ENCODE measurements around the gene MT1F. TPM values are rescaled to one million over a fixed set of nuclear protein-coding genes. Genes with fewer than 3 reads are reported as not detected.
"Not testable (repeated sequence)": the region's sequence is repeated elsewhere in the genome, so short reads cannot be mapped to it uniquely, and the experiment has no call there.

MT1F gene
- polyA plus RNA-seq, 3 donors = 10.2 to 21.9 (median 13.6) TPM

DNA sequence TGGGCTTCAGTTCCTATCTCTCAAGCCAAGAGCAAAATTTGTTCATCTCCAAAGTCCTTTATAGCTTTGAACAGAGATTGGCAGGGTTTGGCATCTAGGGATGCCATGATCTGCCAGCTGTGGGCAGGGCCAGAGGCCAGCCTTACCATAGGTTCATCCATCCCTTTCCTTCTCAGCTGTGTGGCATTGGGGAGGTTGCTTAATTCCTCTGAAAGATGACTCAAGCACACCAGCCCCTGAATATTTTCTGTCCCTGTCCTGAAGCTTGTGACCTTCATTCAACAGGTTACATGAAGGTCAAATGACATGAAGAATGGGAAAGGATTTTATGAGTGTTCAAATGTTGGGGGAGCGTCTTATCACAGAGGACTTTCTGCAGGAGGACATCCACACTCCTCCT lies 6.7 kb downstream of the MT1F start:
- TF ChIP-seq, protein P1, sequence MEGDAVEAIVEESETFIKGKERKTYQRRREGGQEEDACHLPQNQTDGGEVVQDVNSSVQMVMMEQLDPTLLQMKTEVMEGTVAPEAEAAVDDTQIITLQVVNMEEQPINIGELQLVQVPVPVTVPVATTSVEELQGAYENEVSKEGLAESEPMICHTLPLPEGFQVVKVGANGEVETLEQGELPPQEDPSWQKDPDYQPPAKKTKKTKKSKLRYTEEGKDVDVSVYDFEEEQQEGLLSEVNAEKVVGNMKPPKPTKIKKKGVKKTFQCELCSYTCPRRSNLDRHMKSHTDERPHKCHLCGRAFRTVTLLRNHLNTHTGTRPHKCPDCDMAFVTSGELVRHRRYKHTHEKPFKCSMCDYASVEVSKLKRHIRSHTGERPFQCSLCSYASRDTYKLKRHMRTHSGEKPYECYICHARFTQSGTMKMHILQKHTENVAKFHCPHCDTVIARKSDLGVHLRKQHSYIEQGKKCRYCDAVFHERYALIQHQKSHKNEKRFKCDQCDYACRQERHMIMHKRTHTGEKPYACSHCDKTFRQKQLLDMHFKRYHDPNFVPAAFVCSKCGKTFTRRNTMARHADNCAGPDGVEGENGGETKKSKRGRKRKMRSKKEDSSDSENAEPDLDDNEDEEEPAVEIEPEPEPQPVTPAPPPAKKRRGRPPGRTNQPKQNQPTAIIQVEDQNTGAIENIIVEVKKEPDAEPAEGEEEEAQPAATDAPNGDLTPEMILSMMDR (IDR thresholded peaks at IDR 0.05) = no peak
- peaks cover 18 to 20% of the 10 kb centered on the region in 2 donors for H3K36me3 Mint-ChIP-seq
- no CpG with 5 or more reads among the region's 1 CpG for WGBS (ENCODE audit: insufficient coverage)
- Histone ChIP-seq H3K4me2 (replicated peaks; ENCODE audit: extremely low read depth, low read length, poor library complexity, severe bottlenecking) (no peak overlapping the region), H3K9me3 (replicated peaks in 1 of 2; ENCODE audit: control insufficient read depth in 1 of 2, insufficient read depth in 1 of 2, low read length in 2 of 2) (peaks cover 0 to 29% of the 10 kb centered on the region in 2 donors), H3K36me3 (replicated peaks in 1 of 2; ENCODE audit: control insufficient read depth in 1 of 2, insufficient read depth in 2 of 2, low read length in 2 of 2) (no peaks in the 10 kb centered on the region), H3K4me3 (replicated peaks in 1 of 3; ENCODE audit: low read depth in 2 of 3, low read length in 3 of 3) (no peak overlapping the region), H2AFZ (ENCODE audit: insufficient read depth, low read depth, low read length, poor library complexity, severe bottlenecking) (no peak overlapping the region), H3K9ac (ENCODE audit: insufficient read depth, low read length, poor library complexity, severe bottlenecking) (no peak overlapping the region), H3K4me1 (ENCODE audit: control insufficient read depth in 1 of 2, insufficient read depth in 2 of 2, low read length in 2 of 2) (peaks cover 5 to 13% of the 10 kb centered on the region in 2 donors), H3K79me2 (ENCODE audit: insufficient read depth, low read length) (no peaks in the 10 kb centered on the region), H3K27me3 (ENCODE audit: control insufficient read depth in 2 of 2, insufficient read depth in 2 of 2, low read length in 2 of 2) (peaks cover 67 to 91% of the 10 kb centered on the region in 2 donors), H4K20me1 (ENCODE audit: insufficient read depth, low read length) (no peaks in the 10 kb centered on the region), H3K27ac (ENCODE audit: low read depth in 1 of 2, low read length in 2 of 2) (no peak overlapping the region)
- H3K9me3 Mint-ChIP-seq = peaks cover 0 to 11% (median 4%) of the 10 kb centered on the region in 7 donors
- H3K4me3 Mint-ChIP-seq = peak overlapping the region in 1 of 2 donors; percentile 71
- peaks cover 85 to 89% (median 85%) of the 10 kb centered on the region in 3 donors for H3K27me3 Mint-ChIP-seq (ENCODE audit: low read depth in 3 of 3)
- intact Hi-C loops (cut with micrococcal nuclease) = no loop called here
- DNase-seq = no peak
- H3K4me1 Mint-ChIP-seq = peaks cover 22% of the 10 kb centered on the region
- peak overlapping the region in 1 of 7 donors; percentile 11 for H3K27ac Mint-ChIP-seq

DNA sequence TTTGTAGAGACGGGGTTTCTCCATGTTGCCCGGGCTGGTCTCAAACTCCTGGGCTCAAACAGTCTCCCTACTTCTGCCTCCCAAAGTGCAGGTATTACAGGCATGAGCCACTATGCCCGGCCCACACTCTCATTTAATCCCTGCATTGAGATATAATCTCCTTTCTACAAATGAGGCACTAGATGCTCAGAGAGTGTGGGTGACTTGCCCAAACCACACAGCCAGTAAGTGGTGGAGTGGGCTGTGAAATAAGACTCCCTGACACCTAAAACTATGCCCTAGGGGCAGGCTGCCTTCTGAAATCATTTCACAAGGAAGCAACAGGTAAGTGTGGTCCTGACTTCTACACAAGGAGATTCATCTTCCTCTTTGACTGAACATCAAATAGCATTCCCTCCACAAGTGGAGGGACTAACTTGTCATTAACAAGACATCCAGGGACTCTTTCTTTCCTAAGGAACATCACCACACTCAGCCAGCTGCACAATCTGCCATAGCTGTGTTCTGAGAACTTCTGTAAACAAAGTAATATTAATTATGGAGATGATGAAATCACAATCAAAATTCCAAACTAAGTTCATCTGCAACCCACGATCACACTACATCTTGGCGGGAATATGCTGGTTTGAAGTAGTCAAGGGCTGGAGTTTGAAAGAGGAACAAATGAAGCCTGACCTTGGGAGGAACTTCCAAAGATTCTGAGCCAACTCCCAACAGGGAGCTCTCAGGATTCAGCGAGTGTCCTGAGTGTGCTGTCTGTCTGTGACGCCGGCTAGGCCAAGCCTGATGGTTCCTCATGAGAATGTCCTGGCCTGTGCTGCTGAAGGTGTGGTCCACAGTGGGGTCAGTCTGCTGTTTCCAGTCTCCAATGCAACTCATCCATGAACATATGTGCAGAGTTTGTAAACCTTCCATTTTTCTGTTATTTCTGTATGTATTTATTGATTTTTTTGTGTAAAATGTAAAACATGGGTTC lies 7.8 kb downstream of the MT1F start:
- H3K4me3 Mint-ChIP-seq = peak overlapping the region in 1 of 2 donors; percentile 73
- 72% methylated on average over 4 of the region's 8 CpGs for WGBS (ENCODE audit: insufficient coverage)
- H3K27ac Mint-ChIP-seq; H2AFZ ChIP-seq (ENCODE audit: insufficient read depth, low read depth, low read length, poor library complexity, severe bottlenecking); H3K27ac ChIP-seq (ENCODE audit: low read depth in 1 of 2, low read length in 2 of 2); intact Hi-C loops (cut with micrococcal nuclease); DNase-seq; H3K4me2 ChIP-seq (replicated peaks; ENCODE audit: extremely low read depth, low read length, poor library complexity, severe bottlenecking); H3K36me3 ChIP-seq (replicated peaks in 1 of 2; ENCODE audit: control insufficient read depth in 1 of 2, insufficient read depth in 2 of 2, low read length in 2 of 2); H3K9ac ChIP-seq (ENCODE audit: insufficient read depth, low read length, poor library complexity, severe bottlenecking); H3K79me2 ChIP-seq (ENCODE audit: insufficient read depth, low read length); H3K4me3 ChIP-seq (replicated peaks in 1 of 3; ENCODE audit: low read depth in 2 of 3, low read length in 3 of 3); H4K20me1 ChIP-seq (ENCODE audit: insufficient read depth, low read length): not testable (repeated sequence)
- H3K27me3 Mint-ChIP-seq (ENCODE audit: low read depth in 3 of 3) = peaks cover 90 to 96% (median 92%) of the 10 kb centered on the region in 3 donors
- Histone ChIP-seq H3K4me1 (ENCODE audit: control insufficient read depth in 1 of 2, insufficient read depth in 2 of 2, low read length in 2 of 2) (peaks cover 11 to 20% of the 10 kb centered on the region in 2 donors), H3K27me3 (ENCODE audit: control insufficient read depth in 2 of 2, insufficient read depth in 2 of 2, low read length in 2 of 2) (peaks cover 74 to 96% of the 10 kb centered on the region in 2 donors), H3K9me3 (replicated peaks in 1 of 2; ENCODE audit: control insufficient read depth in 1 of 2, insufficient read depth in 1 of 2, low read length in 2 of 2) (peaks cover 0 to 34% of the 10 kb centered on the region in 2 donors)
- peaks cover 11% of the 10 kb centered on the region in 2 donors for H3K36me3 Mint-ChIP-seq
- peaks cover 29% of the 10 kb centered on the region for H3K4me1 Mint-ChIP-seq
- H3K9me3 Mint-ChIP-seq = peaks cover 0 to 17% (median 6%) of the 10 kb centered on the region in 7 donors

All from CD14-positive monocyte (primary cell).